Measurements from ENCODE around the gene NREP.

NREP gene

GRCh38 chr5:111765613-111766571 is 8.9 kb upstream of the NREP start:
- in situ Hi-C loops (cut with HindIII; ENCODE audit: low sequenced_read_pairs): no loop called here

GRCh38 chr5:111764019-111764418 is 7.0 kb upstream of the NREP start:
- in situ Hi-C loops (cut with HindIII; ENCODE audit: low sequenced_read_pairs): no loop called here

- in situ Hi-C loops (cut with HindIII; ENCODE audit: low sequenced_read_pairs): no loop called here
These were observed 5.9 kb upstream of the NREP start for GRCh38 chr5:111762895-111763294.

GRCh38 chr5:111758284-111758628 is 1.3 kb upstream of the NREP start:
- in situ Hi-C loops (cut with HindIII; ENCODE audit: low sequenced_read_pairs): no loop called here

GRCh38 chr5:111757355-111758283 is 625 bp upstream of the NREP start:
- in situ Hi-C loops (cut with HindIII; ENCODE audit: low sequenced_read_pairs): no loop called here

GRCh38 chr5:111755942-111756381 is 1.0 kb downstream of the NREP start:
- in situ Hi-C loops (cut with HindIII; ENCODE audit: low sequenced_read_pairs): no loop called here

- in situ Hi-C loops (cut with HindIII; ENCODE audit: low sequenced_read_pairs): no loop called here
These were observed 1.6 kb downstream of the NREP start for GRCh38 chr5:111755345-111755941.

GRCh38 chr5:111753884-111754589 is 3.0 kb downstream of the NREP start:
- in situ Hi-C loops (cut with HindIII; ENCODE audit: low sequenced_read_pairs): no loop called here

- in situ Hi-C loops (cut with HindIII; ENCODE audit: low sequenced_read_pairs): no loop called here
These were observed 4.5 kb downstream of the NREP start for GRCh38 chr5:111752426-111752965.

- in situ Hi-C loops (cut with HindIII; ENCODE audit: low sequenced_read_pairs): no loop called here
These were observed 7.5 kb downstream of the NREP start for GRCh38 chr5:111749303-111750026.

GRCh38 chr5:111748304-111748763 is 8.7 kb downstream of the NREP start:
- in situ Hi-C loops (cut with HindIII; ENCODE audit: low sequenced_read_pairs): no loop called here

GRCh38 chr5:111747337-111747736 is 9.7 kb downstream of the NREP start:
- in situ Hi-C loops (cut with HindIII; ENCODE audit: low sequenced_read_pairs): no loop called here

- in situ Hi-C loops (cut with HindIII; ENCODE audit: low sequenced_read_pairs): no loop called here
These were observed 10.2 kb downstream of the NREP start for GRCh38 chr5:111746791-111747190.

GRCh38 chr5:111745075-111745739 is 11.8 kb downstream of the NREP start:
- in situ Hi-C loops (cut with HindIII; ENCODE audit: low sequenced_read_pairs): no loop called here

GRCh38 chr5:111744455-111744854 is 12.5 kb downstream of the NREP start:
- in situ Hi-C loops (cut with HindIII; ENCODE audit: low sequenced_read_pairs): loop anchor here (5.0 kb wide), 1 partner anchor 238 kb away; no protein-coding TSS in a partner anchor

- in situ Hi-C loops (cut with HindIII; ENCODE audit: low sequenced_read_pairs): loop anchor here (5.0 kb wide), 1 partner anchor 238 kb away; no protein-coding TSS in a partner anchor
These were observed 13.0 kb downstream of the NREP start for GRCh38 chr5:111743988-111744387.

- in situ Hi-C loops (cut with HindIII; ENCODE audit: low sequenced_read_pairs): loop anchor here (5.0 kb wide), 1 partner anchor 239 kb away; no protein-coding TSS in a partner anchor
These were observed 13.5 kb downstream of the NREP start for GRCh38 chr5:111743512-111743911.

- in situ Hi-C loops (cut with HindIII; ENCODE audit: low sequenced_read_pairs): loop anchor here (5.0 kb wide), 1 partner anchor 240 kb away; no protein-coding TSS in a partner anchor
These were observed 14.6 kb downstream of the NREP start for GRCh38 chr5:111742177-111742994.
